Erythroblast (primary cell): Measurements from ENCODE around the gene STX18.

ENCODE experiments used
- GATA1 ChIP-seq: IDR thresholded peaks from 2 replicates; pipeline ENCODE4 v1.6.1; 2011; ENCODE audit warnings: low read depth, mild to moderate bottlenecking, control low read depth, low read length, moderate library complexity
- POLR2A ChIP-seq: IDR thresholded peaks from 2 replicates; pipeline ENCODE4 v1.6.1; 2011; ENCODE audit warnings: mild to moderate bottlenecking, low read length

- no peak for TF ChIP-seq POLR2A
- no peak for TF ChIP-seq GATA1
Observed at GRCh38 chr4:4384837-4385236, 157.0 kb downstream of the STX18 start.
